DMS 273 treated with DMSO at 0.1 percent for 48 hours (cell line): ENCODE measurements around the gene FBN1.

Experiments used
- DNase-seq: peaks from one replicate; lab custom pipeline; 2025; lab: John Stamatoyannopoulos, UW

The FBN1 gene

DNA sequence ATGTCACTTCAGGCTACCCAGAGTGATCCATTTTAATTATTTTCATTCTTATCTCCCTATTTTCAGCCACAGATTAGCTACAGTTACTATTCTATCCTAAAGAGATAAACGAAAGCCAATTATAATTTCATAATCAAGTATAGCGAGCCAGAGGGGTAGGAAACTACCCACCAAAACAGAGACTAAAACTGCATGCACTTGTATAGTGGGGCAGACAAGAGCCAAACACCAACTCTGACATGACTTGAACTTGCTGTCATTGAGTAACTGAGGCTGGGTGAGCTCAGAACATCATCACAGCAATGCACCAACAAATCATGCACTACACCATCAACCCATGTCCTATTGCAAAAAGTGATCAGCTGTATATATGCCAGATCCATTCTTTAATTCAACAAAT is 64.8 kb downstream of the FBN1 start:
- DNase-seq = no peak

DNA sequence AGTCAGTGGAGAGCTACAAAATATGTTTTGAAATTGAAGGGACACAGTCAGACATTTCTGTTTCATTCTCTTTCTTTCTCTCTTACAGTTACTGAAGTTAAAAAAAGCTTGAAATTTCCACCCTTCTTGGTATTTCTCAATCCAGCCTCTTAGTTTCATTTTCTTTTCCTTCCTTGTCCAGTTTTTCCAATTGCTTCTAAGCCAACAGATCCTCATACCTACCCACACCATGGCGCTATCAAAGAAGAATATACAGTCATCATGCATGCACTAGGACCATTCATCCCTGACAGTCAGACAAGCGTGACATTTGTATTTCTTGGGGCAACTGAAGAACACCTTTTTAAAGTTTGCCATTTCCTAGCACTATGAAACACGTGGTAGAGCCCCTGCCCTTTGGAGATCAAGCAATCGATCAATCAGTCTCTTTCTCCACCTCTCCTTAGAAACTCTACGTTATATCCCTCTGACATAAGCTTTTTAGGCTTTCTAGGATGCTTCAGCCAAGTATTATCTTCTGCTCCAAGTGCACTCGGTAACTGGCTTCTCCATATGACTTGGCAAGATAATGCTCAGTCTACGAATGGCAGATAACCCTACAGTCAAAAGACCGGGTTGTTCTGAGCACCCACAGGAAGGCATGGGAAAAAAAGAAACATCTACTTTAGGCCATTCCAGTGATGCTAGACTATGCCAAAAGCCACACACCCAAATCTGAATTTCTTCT is 65.4 kb downstream of the FBN1 start:
- DNase-seq = no peak

DNA sequence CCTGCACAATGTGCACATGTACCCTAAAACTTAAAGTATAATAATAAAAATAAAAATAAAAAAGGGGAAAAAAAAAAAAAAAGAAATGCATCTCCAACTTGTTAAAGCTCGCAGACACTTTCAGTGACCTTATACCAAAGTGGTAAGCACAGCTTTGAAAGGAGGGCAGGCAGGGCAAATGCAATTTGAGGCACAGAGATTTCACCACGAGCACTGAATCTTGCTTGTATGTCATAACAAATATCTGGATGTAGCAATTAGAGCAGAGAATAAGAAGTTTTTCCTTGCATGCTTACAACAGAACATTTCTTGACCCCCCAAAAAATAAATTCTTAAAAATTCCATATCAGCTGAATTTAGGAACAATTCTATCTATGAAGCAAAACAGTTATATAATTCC is 66.5 kb downstream of the FBN1 start:
- no peak for DNase-seq

GRCh38 chr15:48577469-48577868 is 68.0 kb downstream of the FBN1 start:
- peak; percentile 4 for DNase-seq

DNA sequence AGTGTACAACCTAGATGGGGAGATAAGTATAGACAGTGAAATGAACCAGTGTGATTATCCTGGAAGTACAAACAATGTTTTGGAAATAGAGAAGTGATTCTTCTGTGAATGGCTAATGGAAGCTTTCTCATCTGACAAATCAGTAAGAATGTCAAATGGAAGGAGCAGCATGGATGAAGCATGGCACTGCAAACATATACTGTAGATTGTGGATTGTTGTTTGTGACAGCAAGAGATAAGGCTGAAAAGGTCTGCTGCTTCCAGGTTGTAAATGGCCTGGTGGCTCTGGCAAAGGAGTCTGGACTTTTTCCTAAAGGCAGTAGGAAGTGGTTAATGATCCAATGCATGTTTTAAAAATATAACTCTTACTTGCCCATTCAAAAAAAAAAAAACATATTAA is 71.3 kb downstream of the FBN1 start:
- DNase-seq = no peak

DNA sequence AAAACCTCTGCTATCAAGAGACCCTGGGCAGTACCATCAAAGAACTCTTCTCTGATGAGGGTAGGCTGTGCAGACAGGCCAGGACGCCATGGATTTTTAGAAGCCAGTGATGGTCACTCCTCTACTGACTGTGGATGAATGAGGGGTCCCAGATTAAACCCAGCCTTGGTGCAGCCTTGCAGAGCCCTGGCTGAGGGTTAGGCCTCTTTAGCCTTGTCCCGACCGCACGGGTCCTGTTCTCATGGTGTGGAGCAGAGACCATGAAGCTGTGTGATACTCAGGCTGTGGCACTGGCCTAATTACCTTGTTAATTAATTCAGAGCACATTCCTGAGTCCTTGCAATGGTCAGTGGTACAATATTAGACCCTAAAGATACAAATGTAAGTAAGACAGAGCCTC is 71.7 kb downstream of the FBN1 start:
- DNase-seq = no peak

GRCh38 chr15:48572823-48573222 is 72.7 kb downstream of the FBN1 start:
- no peak for DNase-seq

- no peak for DNase-seq
Measured at GRCh38 chr15:48571510-48571909, 74.0 kb downstream of the FBN1 start.

DNA sequence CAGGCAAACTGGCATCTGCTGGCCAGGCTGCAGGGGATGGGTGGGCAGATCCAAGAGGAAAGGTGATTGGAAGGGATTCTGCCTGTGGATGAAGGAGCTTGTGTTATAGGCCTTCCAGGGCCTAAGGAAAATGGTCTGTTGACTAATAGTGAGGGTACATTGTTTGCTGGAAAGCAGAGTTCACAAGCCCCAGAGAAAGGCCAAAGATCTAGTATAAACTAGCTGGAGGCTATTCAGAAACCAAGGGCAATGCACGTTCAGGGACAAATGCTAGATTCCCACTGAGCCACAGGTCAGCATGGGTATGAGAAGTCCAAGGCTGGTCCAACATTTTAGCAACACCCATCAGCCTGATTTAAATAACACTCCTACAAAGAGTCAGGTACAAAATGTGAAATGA is 74.7 kb downstream of the FBN1 start:
- no peak for DNase-seq

DNA sequence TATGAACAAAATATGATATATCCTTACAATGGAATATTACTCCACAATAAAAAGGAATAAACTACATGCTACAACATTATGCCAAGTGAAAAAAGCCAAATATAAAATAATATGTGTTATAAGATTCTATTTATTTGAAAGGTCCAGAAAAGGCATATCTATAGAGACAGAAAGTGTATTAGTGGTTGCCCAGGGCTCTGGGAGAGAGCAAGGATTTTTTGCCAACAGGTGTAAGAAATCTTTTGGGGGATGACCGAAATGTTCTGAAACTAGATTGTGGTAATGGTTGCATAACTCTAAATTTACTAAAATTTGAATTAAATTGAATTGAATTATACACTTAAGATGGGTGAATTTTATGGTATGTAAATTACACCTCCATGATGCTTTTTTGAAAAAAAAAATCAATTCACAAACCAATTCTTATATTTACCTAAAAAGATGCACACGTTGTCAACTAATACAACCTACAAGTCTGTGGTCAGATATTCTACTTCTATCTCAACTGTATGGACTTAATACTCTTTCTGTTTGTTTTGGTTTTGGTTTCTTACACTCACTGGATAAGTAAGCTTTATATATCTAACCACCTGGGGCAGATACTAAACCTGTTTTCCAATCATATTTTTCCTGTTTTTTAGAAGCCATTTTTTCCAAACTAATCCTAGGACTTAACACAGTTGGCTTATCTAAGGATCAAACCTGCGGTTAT is 75.8 kb downstream of the FBN1 start:
- DNase-seq = no peak

DNA sequence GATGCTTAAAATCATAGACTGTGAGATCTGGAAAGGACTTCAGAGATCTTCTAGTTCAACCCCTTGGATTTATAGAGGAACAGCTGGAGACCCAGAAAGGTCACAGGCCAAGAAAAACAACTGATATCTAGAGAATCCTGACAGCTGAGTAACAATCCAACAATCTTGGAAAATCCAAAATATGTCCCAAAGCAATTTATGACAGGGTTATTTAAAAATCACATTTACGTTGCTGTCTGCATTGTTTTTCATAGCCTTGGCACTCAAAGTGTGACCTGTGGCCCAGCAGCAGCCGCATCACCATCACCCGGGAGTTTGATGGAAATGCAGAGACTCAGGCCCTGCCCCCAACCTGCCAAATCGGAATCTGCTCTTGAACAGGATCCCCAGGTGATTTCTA is 78.8 kb downstream of the FBN1 start:
- no peak for DNase-seq

DNA sequence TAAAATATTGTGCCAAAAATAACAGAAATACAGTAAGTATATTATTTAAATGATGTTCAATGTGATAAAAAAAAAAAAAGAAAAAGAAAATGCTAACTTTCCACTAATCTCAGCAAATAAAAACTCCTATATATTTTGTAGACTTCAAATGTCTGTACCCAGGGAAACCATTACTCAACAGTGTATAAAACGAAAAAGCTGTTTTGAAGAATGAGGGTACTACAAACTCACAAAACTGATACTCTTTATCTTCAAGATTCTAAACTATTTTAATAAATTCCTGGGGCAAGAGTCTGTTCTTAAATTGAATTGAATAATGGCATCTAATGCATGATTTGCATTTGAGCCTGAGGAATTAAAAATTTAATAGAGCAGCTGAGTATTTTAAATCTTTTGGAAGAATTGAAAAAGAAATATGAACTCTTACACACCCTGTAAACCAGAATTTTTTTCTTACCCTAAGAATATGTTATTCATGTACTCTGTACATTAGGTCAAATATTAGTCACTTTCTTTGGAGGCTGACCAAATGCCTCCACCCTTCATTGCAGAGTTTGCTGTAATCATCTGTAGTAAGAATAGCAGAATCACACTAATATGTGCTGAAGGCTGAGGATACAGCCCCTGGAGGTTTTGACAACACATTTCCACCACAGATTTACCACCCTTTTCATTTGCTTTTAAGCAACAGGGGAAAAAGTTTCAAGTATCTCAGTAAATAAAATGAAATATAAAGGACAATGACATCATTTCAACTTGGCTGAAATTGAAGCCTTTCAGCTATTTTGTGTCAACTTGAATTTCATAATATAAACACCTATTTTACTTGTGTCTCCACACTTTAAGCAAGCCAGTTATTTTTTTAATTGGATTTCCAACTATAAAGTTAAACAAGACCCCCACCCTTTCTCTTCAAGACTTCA is 79.7 kb downstream of the FBN1 start:
- DNase-seq = no peak

DNA sequence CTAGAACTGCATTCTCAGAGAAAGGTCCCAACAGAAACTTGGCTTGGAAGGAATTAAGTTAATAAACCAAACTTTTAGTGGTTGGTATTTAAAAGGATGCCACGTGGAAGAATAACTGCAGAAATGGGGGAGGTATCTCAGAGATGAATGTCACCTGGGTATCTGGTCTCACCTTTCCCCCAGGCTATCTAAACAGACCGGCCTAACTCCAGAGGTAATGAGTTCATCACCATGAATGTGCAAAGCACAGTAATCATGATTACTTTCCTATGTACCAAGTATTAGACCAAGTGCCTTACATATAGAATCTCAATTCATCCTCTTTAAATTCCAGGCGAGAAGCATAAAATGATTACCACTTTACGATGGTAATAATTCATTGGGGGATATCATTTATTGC is 80.8 kb downstream of the FBN1 start:
- DNase-seq = no peak

- DNase-seq = no peak
Measured at GRCh38 chr15:48563934-48564333, 81.6 kb downstream of the FBN1 start.

- no peak for DNase-seq
Measured at GRCh38 chr15:48560321-48561051, 85.0 kb downstream of the FBN1 start.

GRCh38 chr15:48559285-48559684 is 86.2 kb downstream of the FBN1 start:
- no peak for DNase-seq

DNA sequence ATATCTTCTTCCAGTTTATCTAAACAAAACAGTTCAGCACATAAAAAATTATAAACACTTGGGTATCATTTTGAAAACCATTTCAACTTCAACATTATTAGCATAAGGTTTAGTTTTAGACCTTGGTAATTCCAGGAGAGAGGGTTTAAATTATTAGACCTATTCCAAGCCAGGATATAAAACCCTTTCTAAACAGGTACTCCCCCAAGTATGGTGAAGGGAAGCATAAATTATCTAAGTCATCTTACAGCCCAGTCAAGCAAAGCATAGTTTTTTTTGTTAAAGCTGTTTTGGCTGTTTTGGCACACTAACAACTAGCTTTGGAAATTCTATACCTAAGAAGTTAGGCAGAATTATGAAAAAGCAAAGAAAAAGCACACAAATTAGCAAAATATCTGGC is 87.3 kb downstream of the FBN1 start:
- no peak for DNase-seq

DNA sequence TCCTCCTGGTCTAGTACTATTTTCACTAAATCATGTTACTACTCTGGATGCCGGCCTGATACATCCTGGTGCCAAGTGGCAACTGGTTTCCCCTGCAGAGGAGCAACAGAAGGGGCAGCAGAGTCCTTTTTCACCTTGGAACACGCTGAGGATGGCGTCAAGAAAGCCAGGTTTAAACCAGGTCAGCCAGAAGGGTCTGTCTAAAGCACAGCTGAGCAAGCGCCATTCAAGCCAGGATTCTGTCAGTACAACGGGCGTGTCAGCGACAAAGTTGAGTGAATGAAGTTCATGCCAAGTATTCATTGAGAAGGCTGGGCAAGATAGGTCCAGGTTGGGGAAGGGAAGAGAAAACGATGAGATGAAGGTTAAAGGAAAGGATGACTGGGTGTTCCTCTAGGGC is 88.2 kb downstream of the FBN1 start:
- no peak for DNase-seq

DNA sequence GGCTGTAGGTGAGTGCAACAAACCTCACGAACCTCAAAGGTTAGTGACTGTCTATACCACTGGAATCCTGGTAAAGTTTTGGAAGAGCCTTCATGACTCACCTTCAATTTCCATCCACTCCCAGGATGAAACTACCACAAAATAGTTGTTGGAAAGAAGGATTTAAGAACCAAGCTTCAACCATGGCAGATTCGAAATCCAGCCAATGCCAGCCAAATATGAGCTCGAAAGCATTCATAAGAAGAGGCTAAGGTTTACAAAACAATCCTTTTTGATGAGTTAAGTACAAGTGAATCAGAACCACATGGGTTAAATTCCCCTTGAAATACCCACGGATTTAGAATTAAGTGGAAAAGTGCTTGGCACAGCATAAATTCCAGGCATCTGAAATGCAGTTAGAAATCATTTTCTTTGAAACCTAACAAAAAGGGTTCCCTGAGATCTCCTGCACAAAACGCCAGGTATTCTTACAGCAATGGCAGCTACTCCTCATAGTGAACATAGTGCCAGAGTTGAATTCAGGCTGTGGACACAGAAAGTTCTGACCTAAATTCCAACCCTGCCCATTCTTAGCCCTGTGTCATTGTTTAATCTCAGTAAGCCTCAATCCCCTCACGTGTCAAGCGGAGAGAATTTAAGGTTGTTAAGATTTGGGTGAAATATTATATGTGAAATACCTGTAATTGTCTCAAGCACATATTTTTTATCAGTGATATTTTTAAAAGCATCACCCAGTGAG is 89.2 kb downstream of the FBN1 start:
- DNase-seq = no peak

GRCh38 chr15:48555241-48555881 is 90.1 kb downstream of the FBN1 start:
- DNase-seq = no peak

- DNase-seq = no peak
Measured at GRCh38 chr15:48554112-48554511, 91.4 kb downstream of the FBN1 start.
